GM23338 (cell line): Measurements from ENCODE around the gene LPAR1. TPM values are rescaled to one million over a fixed set of nuclear protein-coding genes. Genes with fewer than 3 reads are reported as not detected.

ENCODE experiments used
- ATAC-seq: fragments of 200-7000 bp; cut with Tn5 transposase; 3 replicates; pipeline ENCODE4 v1.9.1; 2020
- DNase-seq: peaks from one replicate; pipeline ENCODE4 v3.0.0-alpha.2; 2015; ENCODE audit warnings: low spot score
- H2AFZ ChIP-seq: fragments of 200-600 bp; sonication (generic); 2 replicates; pipeline ENCODE4 v1.8.0; 2016; ENCODE audit warnings: antibody characterized with exemption, mild to moderate bottlenecking, moderate library complexity
- H3F3A ChIP-seq: fragments of 200-600 bp; sonication (generic); replicated peaks from 2 replicates; pipeline ENCODE4 v1.8.0; 2017; ENCODE audit warnings: antibody characterized with exemption, mixed run types, low read depth
- H3K27ac ChIP-seq: fragments of 200-600 bp; sonication (generic); 2 replicates; pipeline ENCODE4 v1.6.1; 2016; ENCODE audit warnings: low read depth
- H3K27me3 ChIP-seq: fragments of 200-600 bp; sonication (generic); 2 replicates; pipeline ENCODE4 v1.8.0; 2016; ENCODE audit warnings: mild to moderate bottlenecking, mixed run types, moderate library complexity; ENCODE audit not compliant: insufficient read depth
- H3K36me3 ChIP-seq: fragments of 200-600 bp; sonication (generic); 2 replicates; pipeline ENCODE4 v1.8.0; 2016; ENCODE audit warnings: mild to moderate bottlenecking; ENCODE audit not compliant: insufficient read depth
- H3K4me1 ChIP-seq: fragments of 200-600 bp; sonication (generic); 2 replicates; pipeline ENCODE4 v1.8.0; 2016; ENCODE audit warnings: mild to moderate bottlenecking, moderate library complexity; ENCODE audit not compliant: insufficient read depth
- H3K4me2 ChIP-seq: fragments of 200-600 bp; sonication (generic); 2 replicates; pipeline ENCODE4 v1.7.1; 2017; ENCODE audit warnings: mixed run types
- H3K4me3 ChIP-seq: fragments of 200-600 bp; sonication (generic); 2 replicates; pipeline ENCODE4 v1.6.1; 2016; ENCODE audit warnings: mixed run types
- H3K79me2 ChIP-seq: fragments of 200-600 bp; sonication (generic); replicated peaks from 2 replicates; pipeline ENCODE4 v1.8.0; 2017; ENCODE audit warnings: mild to moderate bottlenecking; ENCODE audit not compliant: insufficient read depth
- H3K9me2 ChIP-seq: fragments of 200-600 bp; sonication (generic); 2 replicates; pipeline ENCODE4 v1.8.0; 2017; ENCODE audit not compliant: insufficient read depth
- H4K20me1 ChIP-seq: fragments of 200-600 bp; sonication (generic); replicated peaks from 2 replicates; pipeline ENCODE4 v1.8.0; 2017; ENCODE audit warnings: mild to moderate bottlenecking; ENCODE audit not compliant: insufficient read depth
- H3K27ac Mint-ChIP-seq: 2 replicates; pipeline ENCODE4 v1.8.0; 2020; ENCODE audit warnings: inconsistent platforms, mild to moderate bottlenecking, moderate library complexity, mixed read lengths
- H3K27me3 Mint-ChIP-seq: 3 replicates; pipeline ENCODE4 v1.8.0; 2022; ENCODE audit warnings: low read depth, mild to moderate bottlenecking, moderate library complexity, mixed read lengths, inconsistent platforms; ENCODE audit not compliant: insufficient read depth, poor library complexity
- H3K36me3 Mint-ChIP-seq: 3 replicates; pipeline ENCODE4 v1.8.0; 2021; ENCODE audit warnings: low read depth, mild to moderate bottlenecking, inconsistent platforms, moderate library complexity, mixed read lengths
- H3K4me1 Mint-ChIP-seq: 3 replicates; pipeline ENCODE4 v1.8.0; 2020; ENCODE audit warnings: mild to moderate bottlenecking, inconsistent platforms, mixed read lengths
- H3K4me3 Mint-ChIP-seq: 3 replicates; pipeline ENCODE4 v1.8.0; 2021; ENCODE audit warnings: moderate library complexity, mild to moderate bottlenecking, inconsistent platforms, mixed read lengths
- H3K9me3 Mint-ChIP-seq: 3 replicates; pipeline ENCODE4 v1.8.0; 2020; ENCODE audit warnings: moderate library complexity, mild to moderate bottlenecking, inconsistent platforms, mixed read lengths
- CREB1 ChIP-seq: fragments of 250-450 bp; sonication (Bioruptor Pico); IDR thresholded peaks from 2 replicates; pipeline ENCODE4 v1.5.0; 2020; ENCODE audit warnings: low read depth, mild to moderate bottlenecking, moderate library complexity
- EZH2 ChIP-seq: fragments of 200-600 bp; sonication (generic); IDR thresholded peaks from one replicate; pipeline ENCODE4 v1.8.0; 2017; ENCODE audit warnings: antibody characterized with exemption, mild to moderate bottlenecking, low read depth; ENCODE audit not compliant: unreplicated experiment
- EZH2phosphoT487 ChIP-seq: fragments of 200-600 bp; sonication (generic); IDR thresholded peaks from one replicate; pipeline ENCODE4 v1.8.1; 2018; ENCODE audit warnings: antibody characterized with exemption; ENCODE audit not compliant: unreplicated experiment
- JUNB ChIP-seq: IDR thresholded peaks from one replicate; pipeline ENCODE4 v1.6.1; 2016; ENCODE audit warnings: antibody characterized with exemption; ENCODE audit not compliant: unreplicated experiment
- NANOG ChIP-seq: IDR thresholded peaks from 2 replicates; pipeline ENCODE4 v1.6.1; 2016; ENCODE audit warnings: antibody characterized with exemption, borderline replicate concordance
- POLR2AphosphoS5 ChIP-seq: IDR thresholded peaks from 2 replicates; pipeline ENCODE4 v1.6.1; 2016; ENCODE audit warnings: antibody characterized with exemption, low read depth
- ZNF331 ChIP-seq: fragments of 250-450 bp; sonication (Bioruptor Pico); IDR thresholded peaks from 2 replicates; pipeline ENCODE4 v1.5.0; 2020; ENCODE audit warnings: low read depth, mild to moderate bottlenecking, moderate library complexity
- polyA plus RNA-seq: library from polyadenylated mRNA; unstranded; fragments of >200 nt; fragmentation: Nextera tagmentation; extraction: Ambion mirVana; gene quantifications from 2 replicates; pipeline ENCODE4 v1.2.1, GENCODE V29; 2016
- total RNA-seq: library from RNA; depleted of rRNA; stranded (reverse); fragments of >200 nt; shearing (Covaris generic); gene quantifications from 2 replicates; pipeline ENCODE4 v1.2.3, GENCODE V29; 2014
- TF ChIP-seq, protein P1 (sequence below): IDR thresholded peaks from 2 replicates; pipeline ENCODE4 v1.6.1; 2016; ENCODE audit warnings: antibody characterized with exemption
- TF ChIP-seq, protein P2 (sequence below): fragments of 250-450 bp; sonication (Bioruptor Pico); IDR thresholded peaks from 2 replicates; pipeline ENCODE4 v1.5.0; 2020; ENCODE audit warnings: mild to moderate bottlenecking, moderate library complexity

Gene LPAR1
- total and polyA plus RNA-seq, 2 experiments from 2014 or later = 1.0 to 3.8 TPM

DNA sequence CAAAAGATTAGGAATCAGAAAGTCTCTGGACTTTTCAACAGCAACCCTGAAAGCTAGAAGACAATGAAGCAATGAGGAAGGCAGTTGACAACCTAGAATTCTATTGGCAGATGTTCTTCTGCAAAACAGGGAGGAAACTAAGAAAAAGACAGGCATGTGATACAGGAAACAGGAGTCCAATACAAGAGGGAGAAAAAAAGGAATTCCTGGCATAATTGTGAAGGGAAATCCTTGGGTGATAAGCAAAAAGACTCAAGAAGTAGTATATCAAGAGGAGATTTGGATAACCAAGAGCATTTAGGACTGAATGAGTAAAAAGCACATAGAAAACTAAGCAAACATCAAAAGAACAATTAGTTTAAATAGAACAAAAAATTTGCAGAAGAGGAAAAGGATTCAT, 58.6 kb downstream of the LPAR1 start (continued):
- no peak for TF ChIP-seq JUNB

DNA sequence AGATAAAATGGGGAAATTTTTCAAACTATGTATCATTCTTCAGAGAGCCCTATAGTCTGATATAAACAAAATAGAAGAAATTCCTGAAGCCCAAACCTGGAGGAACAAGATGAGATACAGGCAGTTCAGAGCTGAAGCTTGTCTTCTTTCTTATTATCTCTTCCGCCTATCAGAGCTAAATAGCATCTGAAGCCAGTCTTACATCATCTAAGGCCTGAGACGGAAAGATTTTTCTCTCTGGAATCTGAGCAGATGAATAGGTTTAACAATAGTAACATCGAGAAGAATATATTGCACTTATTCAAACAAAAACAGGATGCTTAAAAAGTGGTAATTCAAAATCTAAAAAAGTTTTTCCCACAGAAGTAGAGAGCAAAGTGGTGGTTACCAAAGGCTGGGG, 59.8 kb downstream of the LPAR1 start:
- Histone ChIP-seq H3K4me2 (no peak overlapping the region), H3K9me2 (no peaks in the 10 kb centered on the region), H3K79me2 (no peaks in the 10 kb centered on the region), H3K4me1 (no peaks in the 10 kb centered on the region), H3K27ac (no peak overlapping the region), H2AFZ (no peak overlapping the region), H3F3A (no peaks in the 10 kb centered on the region), H3K27me3 (no peaks in the 10 kb centered on the region), H3K36me3 (no peaks in the 10 kb centered on the region), H4K20me1 (no peaks in the 10 kb centered on the region), H3K4me3 (no peak overlapping the region)
- Mint-ChIP-seq H3K27ac (no peak overlapping the region), H3K9me3 (no peaks in the 10 kb centered on the region; the same call in 2 of the 3 replicates), H3K4me1 (peaks cover 6% of the 10 kb centered on the region; the same call in 1 of the 3 replicates), H3K4me3 (no peak overlapping the region), H3K27me3 (no peaks in the 10 kb centered on the region), H3K36me3 (no peaks in the 10 kb centered on the region; the same call in 2 of the 3 replicates)
- no peak for DNase-seq
- TF ChIP-seq EZH2 = no peak
- TF ChIP-seq NANOG = no peak
- TF ChIP-seq ZNF331 (CRISPR knock-in tag) = no peak
- TF ChIP-seq CREB1 (CRISPR knock-in tag) = no peak
- TF ChIP-seq, protein P1, sequence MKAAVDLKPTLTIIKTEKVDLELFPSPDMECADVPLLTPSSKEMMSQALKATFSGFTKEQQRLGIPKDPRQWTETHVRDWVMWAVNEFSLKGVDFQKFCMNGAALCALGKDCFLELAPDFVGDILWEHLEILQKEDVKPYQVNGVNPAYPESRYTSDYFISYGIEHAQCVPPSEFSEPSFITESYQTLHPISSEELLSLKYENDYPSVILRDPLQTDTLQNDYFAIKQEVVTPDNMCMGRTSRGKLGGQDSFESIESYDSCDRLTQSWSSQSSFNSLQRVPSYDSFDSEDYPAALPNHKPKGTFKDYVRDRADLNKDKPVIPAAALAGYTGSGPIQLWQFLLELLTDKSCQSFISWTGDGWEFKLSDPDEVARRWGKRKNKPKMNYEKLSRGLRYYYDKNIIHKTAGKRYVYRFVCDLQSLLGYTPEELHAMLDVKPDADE = no peak
- no peak for TF ChIP-seq JUNB
- TF ChIP-seq EZH2phosphoT487 = no peak
- TF ChIP-seq, protein P2, sequence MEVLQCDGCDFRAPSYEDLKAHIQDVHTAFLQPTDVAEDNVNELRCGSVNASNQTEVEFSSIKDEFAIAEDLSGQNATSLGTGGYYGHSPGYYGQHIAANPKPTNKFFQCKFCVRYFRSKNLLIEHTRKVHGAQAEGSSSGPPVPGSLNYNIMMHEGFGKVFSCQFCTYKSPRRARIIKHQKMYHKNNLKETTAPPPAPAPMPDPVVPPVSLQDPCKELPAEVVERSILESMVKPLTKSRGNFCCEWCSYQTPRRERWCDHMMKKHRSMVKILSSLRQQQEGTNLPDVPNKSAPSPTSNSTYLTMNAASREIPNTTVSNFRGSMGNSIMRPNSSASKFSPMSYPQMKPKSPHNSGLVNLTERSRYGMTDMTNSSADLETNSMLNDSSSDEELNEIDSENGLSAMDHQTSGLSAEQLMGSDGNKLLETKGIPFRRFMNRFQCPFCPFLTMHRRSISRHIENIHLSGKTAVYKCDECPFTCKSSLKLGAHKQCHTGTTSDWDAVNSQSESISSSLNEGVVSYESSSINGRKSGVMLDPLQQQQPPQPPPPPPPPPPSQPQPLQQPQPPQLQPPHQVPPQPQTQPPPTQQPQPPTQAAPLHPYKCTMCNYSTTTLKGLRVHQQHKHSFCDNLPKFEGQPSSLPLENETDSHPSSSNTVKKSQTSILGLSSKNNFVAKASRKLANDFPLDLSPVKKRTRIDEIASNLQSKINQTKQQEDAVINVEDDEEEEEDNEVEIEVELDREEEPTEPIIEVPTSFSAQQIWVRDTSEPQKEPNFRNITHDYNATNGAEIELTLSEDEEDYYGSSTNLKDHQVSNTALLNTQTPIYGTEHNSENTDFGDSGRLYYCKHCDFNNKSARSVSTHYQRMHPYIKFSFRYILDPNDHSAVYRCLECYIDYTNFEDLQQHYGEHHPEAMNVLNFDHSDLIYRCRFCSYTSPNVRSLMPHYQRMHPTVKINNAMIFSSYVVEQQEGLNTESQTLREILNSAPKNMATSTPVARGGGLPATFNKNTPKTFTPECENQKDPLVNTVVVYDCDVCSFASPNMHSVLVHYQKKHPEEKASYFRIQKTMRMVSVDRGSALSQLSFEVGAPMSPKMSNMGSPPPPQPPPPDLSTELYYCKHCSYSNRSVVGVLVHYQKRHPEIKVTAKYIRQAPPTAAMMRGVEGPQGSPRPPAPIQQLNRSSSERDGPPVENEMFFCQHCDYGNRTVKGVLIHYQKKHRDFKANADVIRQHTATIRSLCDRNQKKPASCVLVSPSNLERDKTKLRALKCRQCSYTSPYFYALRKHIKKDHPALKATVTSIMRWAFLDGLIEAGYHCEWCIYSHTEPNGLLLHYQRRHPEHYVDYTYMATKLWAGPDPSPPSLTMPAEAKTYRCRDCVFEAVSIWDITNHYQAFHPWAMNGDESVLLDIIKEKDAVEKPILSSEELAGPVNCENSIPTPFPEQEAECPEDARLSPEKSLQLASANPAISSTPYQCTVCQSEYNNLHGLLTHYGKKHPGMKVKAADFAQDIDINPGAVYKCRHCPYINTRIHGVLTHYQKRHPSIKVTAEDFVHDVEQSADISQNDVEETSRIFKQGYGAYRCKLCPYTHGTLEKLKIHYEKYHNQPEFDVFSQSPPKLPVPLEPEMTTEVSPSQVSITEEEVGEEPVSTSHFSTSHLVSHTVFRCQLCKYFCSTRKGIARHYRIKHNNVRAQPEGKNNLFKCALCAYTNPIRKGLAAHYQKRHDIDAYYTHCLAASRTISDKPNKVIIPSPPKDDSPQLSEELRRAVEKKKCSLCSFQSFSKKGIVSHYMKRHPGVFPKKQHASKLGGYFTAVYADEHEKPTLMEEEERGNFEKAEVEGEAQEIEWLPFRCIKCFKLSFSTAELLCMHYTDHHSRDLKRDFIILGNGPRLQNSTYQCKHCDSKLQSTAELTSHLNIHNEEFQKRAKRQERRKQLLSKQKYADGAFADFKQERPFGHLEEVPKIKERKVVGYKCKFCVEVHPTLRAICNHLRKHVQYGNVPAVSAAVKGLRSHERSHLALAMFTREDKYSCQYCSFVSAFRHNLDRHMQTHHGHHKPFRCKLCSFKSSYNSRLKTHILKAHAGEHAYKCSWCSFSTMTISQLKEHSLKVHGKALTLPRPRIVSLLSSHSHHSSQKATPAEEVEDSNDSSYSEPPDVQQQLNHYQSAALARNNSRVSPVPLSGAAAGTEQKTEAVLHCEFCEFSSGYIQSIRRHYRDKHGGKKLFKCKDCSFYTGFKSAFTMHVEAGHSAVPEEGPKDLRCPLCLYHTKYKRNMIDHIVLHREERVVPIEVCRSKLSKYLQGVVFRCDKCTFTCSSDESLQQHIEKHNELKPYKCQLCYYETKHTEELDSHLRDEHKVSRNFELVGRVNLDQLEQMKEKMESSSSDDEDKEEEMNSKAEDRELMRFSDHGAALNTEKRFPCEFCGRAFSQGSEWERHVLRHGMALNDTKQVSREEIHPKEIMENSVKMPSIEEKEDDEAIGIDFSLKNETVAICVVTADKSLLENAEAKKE (CRISPR knock-in tag) = no peak
- TF ChIP-seq POLR2AphosphoS5 = no peak
- ATAC-seq = no peak
